Stimulated activated naive CD8-positive, alpha-beta T cell treated with anti-CD3 and anti-CD28 coated beads, Interleukin-15, amount 100 ng/mL, for 72 hours (primary cell): ENCODE data around the gene CTF1.

Source experiments
- ATAC-seq: fragments of 150-1000 bp; cut with Tn5 transposase; 2 replicates; pipeline ENCODE4 v1.10.0; 2021; ENCODE audit warnings: mild to moderate bottlenecking, moderate library complexity
- DNase-seq, 2 donors: peaks; one replicate each; pipeline ENCODE4 v3.0.0; 2021 to 2022
- H3K27ac Mint-ChIP-seq, 2 donors: one replicate each; pipeline ENCODE4 v1.8.0; 2022; ENCODE audit warnings: mild to moderate bottlenecking in 2 of 2, mixed read lengths in 2 of 2, moderate library complexity in 2 of 2
- H3K27me3 Mint-ChIP-seq: one replicate; pipeline ENCODE4 v1.8.0; 2022; ENCODE audit warnings: mixed read lengths
- H3K4me1 Mint-ChIP-seq: one replicate; pipeline ENCODE4 v1.8.0; 2022; ENCODE audit warnings: mild to moderate bottlenecking, mixed read lengths
- H3K4me3 Mint-ChIP-seq, 2 donors: one replicate each; pipeline ENCODE4 v1.8.0; 2022; ENCODE audit warnings: mild to moderate bottlenecking in 2 of 2, mixed read lengths in 2 of 2, moderate library complexity in 1 of 2
- H3K9me3 Mint-ChIP-seq, 2 donors: one replicate each; pipeline ENCODE4 v1.8.0; 2022; ENCODE audit warnings: mixed read lengths in 2 of 2

CTF1 gene

DNA sequence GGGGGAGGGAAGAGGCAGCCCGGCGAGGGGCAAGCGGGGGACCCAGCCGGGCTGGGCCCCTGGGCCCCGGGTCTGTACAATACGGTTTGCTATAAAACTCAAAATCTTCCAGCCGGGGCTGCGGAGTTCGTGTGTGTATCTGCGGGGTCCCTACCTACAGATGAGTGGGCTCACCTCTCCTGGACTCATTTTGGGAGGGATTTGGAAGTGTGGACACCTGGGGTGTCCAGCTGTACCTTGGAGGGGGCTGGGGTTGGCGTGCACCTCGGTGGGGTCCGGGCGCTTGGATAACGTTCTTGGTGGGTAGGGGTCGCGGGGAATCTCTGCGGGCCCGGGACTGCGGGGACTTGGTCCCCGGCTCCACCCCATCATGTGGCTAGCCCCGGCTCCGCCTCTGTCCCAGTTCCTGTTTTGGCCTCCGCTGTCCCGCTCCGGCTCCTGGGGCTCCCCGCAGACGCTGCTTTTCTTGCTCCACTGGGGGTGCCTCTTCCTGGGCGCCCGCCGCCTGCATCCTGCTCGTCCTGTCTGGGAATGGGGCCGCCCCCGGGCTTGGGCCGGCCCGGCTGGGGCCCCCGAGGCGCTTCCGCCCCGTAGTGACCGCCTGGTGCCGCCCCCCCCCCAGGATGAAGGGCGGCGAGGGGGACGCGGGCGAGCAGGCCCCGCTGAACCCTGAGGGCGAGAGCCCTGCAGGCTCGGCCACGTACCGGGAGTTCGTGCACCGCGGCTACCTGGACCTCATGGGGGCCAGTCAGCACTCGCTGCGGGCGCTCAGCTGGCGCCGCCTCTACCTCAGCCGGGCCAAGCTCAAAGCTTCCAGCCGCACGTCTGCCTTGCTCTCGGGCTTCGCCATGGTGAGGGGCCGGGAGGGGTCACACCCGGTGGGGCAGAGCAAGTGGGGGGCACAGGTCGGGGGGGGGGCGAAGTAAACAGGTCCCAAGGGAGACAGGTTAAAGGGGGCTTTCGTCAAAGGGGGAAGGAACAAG lies 52.5 kb downstream of the CTF1 start, which contains the start of gene ORAI3:
TSS of gene ORAI3 (plus strand) at position 402 of the 983 bp plus-strand sequence. CDS start at position 624, 222 bp downstream.
- peak within 1 kb of the TSS; percentile 84 to 90 for H3K27ac Mint-ChIP-seq
- H3K9me3 Mint-ChIP-seq, result no peaks in the 10 kb centered on the region
- H3K27me3 Mint-ChIP-seq, result no peaks in the 10 kb centered on the region
- peak; percentile 33 to 44 for DNase-seq
- H3K4me3 Mint-ChIP-seq, result peak within 1 kb of the TSS; percentile 89 to 95
- ATAC-seq, result peak; percentile 54
- H3K4me1 Mint-ChIP-seq, result peaks cover 24% of the 10 kb centered on the region

DNA sequence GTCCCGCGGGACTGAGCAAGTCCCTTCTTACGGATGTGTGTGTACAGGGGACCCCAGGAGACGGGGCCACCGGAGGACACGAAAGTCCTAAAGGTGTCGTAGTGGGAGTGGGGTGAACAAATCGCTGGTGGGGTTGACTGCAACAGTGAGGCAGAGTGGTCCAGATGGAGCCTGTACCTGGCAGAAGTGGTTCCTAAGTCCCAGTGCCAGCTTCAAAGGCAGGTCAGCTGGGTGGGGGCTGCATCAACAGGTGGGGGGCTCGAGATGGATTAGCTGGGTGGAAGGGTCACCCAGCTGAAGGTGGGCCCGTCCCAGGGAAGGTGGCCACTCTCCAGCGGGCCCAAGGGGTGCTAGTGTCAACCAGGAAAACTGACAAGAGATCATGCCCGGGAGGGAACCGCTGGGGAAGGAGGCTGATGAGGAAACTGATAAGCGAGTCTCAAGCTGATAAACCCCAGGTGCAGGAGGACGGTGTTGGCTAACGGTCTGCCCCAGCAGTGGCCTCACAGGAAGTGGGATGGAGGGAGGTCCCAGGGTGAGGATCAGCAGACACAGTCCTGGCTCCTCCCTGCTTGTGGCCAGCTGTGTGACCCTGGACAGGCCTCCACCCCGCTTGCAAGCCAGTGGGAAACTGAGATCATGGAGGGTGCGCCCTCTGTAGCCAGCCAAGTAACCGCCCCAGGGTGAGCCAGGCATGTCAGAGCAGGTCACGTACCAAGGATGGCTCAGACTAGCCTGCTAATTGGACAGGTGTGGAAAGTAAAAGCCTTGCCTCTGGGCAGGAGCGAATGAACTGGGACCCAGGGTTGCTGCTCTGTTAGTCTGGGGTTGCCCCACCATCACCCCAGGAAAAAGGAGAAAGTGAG lies 53.5 kb downstream of the CTF1 start:
- Mint-ChIP-seq H3K27ac (peak overlapping the region; percentile 84 to 90), H3K4me3 (peak overlapping the region; percentile 89 to 95), H3K4me1 (peaks cover 25% of the 10 kb centered on the region), H3K27me3 (no peaks in the 10 kb centered on the region), H3K9me3 (no peaks in the 10 kb centered on the region)
- ATAC-seq (peak; percentile 78), DNase-seq (peak; percentile 24 to 69)

DNA sequence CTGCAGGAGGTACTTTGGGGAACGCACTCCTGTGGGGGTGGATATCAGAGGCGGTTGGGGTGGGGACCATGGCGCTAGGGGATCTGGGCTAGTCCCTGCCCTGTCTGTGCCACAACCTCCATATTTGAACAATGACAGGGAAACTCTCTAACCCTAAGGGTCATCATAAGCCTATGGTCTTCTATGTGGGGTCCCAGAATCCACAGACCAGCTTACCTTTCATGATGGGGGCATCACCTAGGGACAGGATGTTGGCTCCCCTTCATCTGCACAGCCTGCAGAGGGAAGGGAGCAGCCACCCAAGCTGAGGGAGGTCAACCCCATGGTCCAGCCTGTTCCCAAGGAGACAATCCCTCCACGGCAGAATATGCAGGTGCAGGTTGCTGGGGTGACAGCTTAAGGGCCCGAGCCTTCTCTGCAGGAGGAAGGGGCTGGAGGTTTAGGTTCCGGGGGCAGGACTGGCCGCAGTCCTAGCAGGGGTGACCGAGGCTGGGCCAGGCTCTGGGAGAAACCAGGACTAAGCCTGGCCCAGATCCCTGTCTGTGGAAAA lies 54.2 kb downstream of the CTF1 start:
- Mint-ChIP-seq H3K4me3 (peak overlapping the region; percentile 89 to 95), H3K4me1 (peaks cover 25% of the 10 kb centered on the region), H3K9me3 (no peaks in the 10 kb centered on the region), H3K27ac (no peak overlapping the region), H3K27me3 (no peaks in the 10 kb centered on the region)
- DNase-seq, result no peak
- no peak for ATAC-seq

DNA sequence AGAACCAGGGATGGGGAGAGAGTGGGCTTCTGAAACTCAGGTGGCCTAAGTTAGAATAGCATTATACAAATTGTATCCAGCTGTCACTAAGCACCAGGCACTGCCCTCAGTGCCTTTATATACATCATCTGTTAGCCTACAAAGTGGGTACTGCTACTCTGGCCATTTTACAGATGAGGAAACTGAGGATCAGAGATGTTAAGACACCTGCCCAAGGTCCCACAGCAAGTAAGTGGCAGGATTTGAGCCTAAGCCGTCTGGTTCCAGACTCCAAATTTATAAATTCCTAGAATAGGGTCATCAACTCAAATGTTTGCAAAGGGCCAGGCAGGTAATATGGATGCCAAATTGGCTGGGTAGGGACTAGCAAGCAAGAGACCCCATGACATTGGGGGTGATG lies 54.8 kb downstream of the CTF1 start:
- Mint-ChIP-seq H3K4me1 (peaks cover 29% of the 10 kb centered on the region), H3K27me3 (no peaks in the 10 kb centered on the region), H3K9me3 (no peaks in the 10 kb centered on the region), H3K27ac (no peak overlapping the region), H3K4me3 (no peak overlapping the region)
- ATAC-seq (no peak), DNase-seq (no peak)

DNA sequence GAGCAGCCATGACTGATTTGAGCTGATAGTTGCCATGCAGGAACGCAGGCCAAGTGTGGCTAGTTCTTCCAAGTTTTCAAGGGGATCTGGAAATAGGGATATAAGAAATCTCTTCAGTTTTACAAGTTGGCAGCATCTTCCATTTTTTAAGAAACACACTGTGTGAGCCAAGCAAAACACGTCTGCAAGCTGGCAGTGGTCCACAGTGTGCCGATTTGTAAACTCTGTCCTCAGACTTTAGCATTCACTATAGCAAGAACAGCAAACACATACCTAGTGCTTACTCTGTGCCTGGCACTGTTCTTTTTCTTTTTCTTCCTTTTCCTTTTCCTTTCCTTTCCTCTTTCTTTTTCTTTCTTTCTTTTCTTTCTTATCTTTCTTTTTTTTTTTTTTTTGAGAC lies 55.3 kb downstream of the CTF1 start:
- ATAC-seq (no peak), DNase-seq (no peak)
- H3K27me3 Mint-ChIP-seq, result no peaks in the 10 kb centered on the region
- H3K4me1 Mint-ChIP-seq, result peaks cover 34% of the 10 kb centered on the region
- H3K4me3 Mint-ChIP-seq, result no peak overlapping the region
- peak overlapping the region in 1 of 2 donors; percentile 17 for H3K27ac Mint-ChIP-seq
- no peaks in the 10 kb centered on the region for H3K9me3 Mint-ChIP-seq

DNA sequence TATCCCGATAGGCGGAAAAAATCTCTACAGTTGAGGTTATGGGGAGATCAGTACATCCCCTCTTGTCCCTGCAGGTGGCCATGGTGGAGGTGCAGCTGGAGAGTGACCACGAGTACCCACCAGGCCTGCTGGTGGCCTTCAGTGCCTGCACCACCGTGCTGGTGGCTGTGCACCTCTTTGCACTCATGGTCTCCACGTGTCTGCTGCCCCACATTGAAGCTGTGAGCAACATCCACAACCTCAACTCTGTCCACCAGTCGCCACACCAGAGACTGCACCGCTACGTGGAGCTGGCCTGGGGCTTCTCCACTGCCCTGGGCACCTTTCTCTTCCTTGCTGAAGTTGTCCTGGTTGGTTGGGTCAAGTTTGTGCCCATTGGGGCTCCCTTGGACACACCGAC lies 56.7 kb downstream of the CTF1 start:
- Mint-ChIP-seq H3K9me3 (no peaks in the 10 kb centered on the region), H3K27ac (no peak overlapping the region), H3K4me1 (peaks cover 37% of the 10 kb centered on the region), H3K27me3 (no peaks in the 10 kb centered on the region), H3K4me3 (no peak overlapping the region)
- DNase-seq (no peak), ATAC-seq (no peak)
